Ovary (tissue), 9 donors: Measurements from ENCODE around the gene PEX14. TPM values are rescaled to one million over a fixed set of nuclear protein-coding genes. Genes with fewer than 3 reads are reported as not detected.

Experiments
- DNase-seq, 5 donors: peaks; one replicate each; pipeline ENCODE4 v3.0.0-alpha.2; 2019 to 2020
- H3K27ac ChIP-seq, 2 donors: fragments of 200-600 bp; one replicate each; pipeline versions ENCODE4 v1.5.1 to v1.8.0; 2019 to 2022
- H3K27me3 ChIP-seq: fragments of 200-600 bp; one replicate; pipeline ENCODE4 v1.8.0; 2022
- H3K36me3 ChIP-seq: fragments of 200-600 bp; sonication (generic); one replicate; pipeline ENCODE4 v1.5.1; 2019
- H3K4me1 ChIP-seq: one replicate; pipeline ENCODE4 v1.8.1; 2013; ENCODE audit warnings: mild to moderate bottlenecking, moderate library complexity; ENCODE audit not compliant: insufficient read depth
- H3K4me3 ChIP-seq: fragments of 200-600 bp; sonication (generic); one replicate; pipeline ENCODE4 v1.5.1; 2017
- H3K9me3 ChIP-seq, 2 donors: fragments of 200-600 bp in 1 of 2; sonication (generic) in 1 of 2; one replicate each; pipeline versions ENCODE4 v1.5.1 to v1.8.1; 2013 to 2019; ENCODE audit warnings: mild to moderate bottlenecking in 1 of 2, moderate library complexity in 1 of 2
- EP300 ChIP-seq: sonication (generic); formaldehyde crosslinking; IDR thresholded peaks from one replicate; pipeline ENCODE4 v1.6.1; 2017; ENCODE audit warnings: antibody characterized with exemption
- POLR2A ChIP-seq: fragments of 450-650 bp; IDR thresholded peaks from one replicate; pipeline ENCODE4 v1.6.1; 2017; ENCODE audit warnings: antibody characterized with exemption, mild to moderate bottlenecking, moderate library complexity
- WGBS, 3 donors: extraction: QIAGEN DNeasy Blood & Tissue Kit in 1 of 3; methylation state at CpG; one replicate each; pipeline versions ENCODE4 v1.1.5 to v1.1.7; 2013 to 2017; 5-methylcytosine and 5-hydroxymethylcytosine counted together
- intact Hi-C, 4 donors: fragments of 100-400 bp; cut with DNase I; formaldehyde crosslinking; loops; one replicate each; pipeline versions ENCODE4 v1.11.0 to v1.15.1; 2022 to 2023
- polyA plus RNA-seq, 2 donors: library from polyadenylated mRNA; stranded (reverse); fragments of 200-250 nt in 1 of 2; fragments of 350-450 nt in 1 of 2; fragmentation: Illumina TruSeq in 1 of 2; extraction: RNeasy Lipid Tissue Mini Kit (QIAGEN cat#74804) in 1 of 2; gene quantifications; one replicate each; pipeline ENCODE4 v1.2.3, GENCODE V29; 2013 to 2014
- total RNA-seq, 7 donors: library from RNA; depleted of rRNA in 2 of 7; stranded (reverse); fragments of >200 nt in 2 of 7; fragmentation: NEBNext Ultra II Directional in 3 of 7; extraction: Animal tissue kit (Norgen Biotek cat#: 25700) in 3 of 7; gene quantifications; one replicate each; pipeline versions ENCODE4 v1.1.0 to v1.2.4, GENCODE V29; 2016 to 2023
- TF ChIP-seq, protein P1 (sequence below), 3 donors: fragments of 450-650 bp in 2 of 3; fragments of 200-600 bp in 1 of 3; IDR thresholded peaks; one replicate each; pipeline versions ENCODE4 v1.5.1 to v1.8.0; 2016 to 2022; ENCODE audit warnings: antibody characterized with exemption in 3 of 3, mild to moderate bottlenecking in 1 of 3
- donor health status: DM: no; HTN: no; CAD: no; lungs with moderate emphysema.
- donor health status: DM: no; HTN: no; CAD: no.
- donor health status: Bipolar disorder and iron deficiency.
- donor health status: DM: yes; HTN: yes; CAD: no.
- donor health status: DM: no; HTN: no; CAD: no.
- donor health status: DM: yes; HTN: yes; CAD: no.

The PEX14 gene
- total and polyA plus RNA-seq, 9 donors: 3.3 to 22.9 (median 16.7) TPM

DNA sequence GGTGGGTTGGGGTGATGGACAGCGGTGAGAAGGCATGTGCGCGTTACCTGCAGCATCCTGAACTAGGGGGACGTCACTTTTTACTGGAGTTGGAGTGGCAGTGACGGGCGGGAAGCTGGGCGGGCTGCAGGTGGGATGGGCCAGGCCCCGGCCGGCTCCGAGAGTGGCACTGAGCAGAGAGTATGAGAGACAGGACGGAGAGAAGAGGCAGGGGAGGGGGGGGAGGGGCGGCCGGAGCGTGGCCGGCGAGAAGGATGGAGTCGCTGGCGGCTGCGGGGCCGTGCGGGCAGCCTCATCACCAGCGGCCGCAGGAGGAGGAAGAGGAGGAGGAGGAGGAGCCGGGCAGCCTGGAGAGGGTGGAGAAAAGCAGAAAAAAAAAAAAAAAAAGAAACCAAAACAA lies 167.2 kb downstream of the PEX14 start:
- Histone ChIP-seq H3K27me3 (no peaks in the 10 kb centered on the region), H3K4me1 (peaks cover 11% of the 10 kb centered on the region), H3K27ac (no peak overlapping the region), H3K9me3 (no peaks in the 10 kb centered on the region), H3K36me3 (no peaks in the 10 kb centered on the region), H3K4me3 (no peak overlapping the region)
- TF ChIP-seq POLR2A (no peak), EP300 (no peak)
- TF ChIP-seq, protein P1, sequence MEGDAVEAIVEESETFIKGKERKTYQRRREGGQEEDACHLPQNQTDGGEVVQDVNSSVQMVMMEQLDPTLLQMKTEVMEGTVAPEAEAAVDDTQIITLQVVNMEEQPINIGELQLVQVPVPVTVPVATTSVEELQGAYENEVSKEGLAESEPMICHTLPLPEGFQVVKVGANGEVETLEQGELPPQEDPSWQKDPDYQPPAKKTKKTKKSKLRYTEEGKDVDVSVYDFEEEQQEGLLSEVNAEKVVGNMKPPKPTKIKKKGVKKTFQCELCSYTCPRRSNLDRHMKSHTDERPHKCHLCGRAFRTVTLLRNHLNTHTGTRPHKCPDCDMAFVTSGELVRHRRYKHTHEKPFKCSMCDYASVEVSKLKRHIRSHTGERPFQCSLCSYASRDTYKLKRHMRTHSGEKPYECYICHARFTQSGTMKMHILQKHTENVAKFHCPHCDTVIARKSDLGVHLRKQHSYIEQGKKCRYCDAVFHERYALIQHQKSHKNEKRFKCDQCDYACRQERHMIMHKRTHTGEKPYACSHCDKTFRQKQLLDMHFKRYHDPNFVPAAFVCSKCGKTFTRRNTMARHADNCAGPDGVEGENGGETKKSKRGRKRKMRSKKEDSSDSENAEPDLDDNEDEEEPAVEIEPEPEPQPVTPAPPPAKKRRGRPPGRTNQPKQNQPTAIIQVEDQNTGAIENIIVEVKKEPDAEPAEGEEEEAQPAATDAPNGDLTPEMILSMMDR (IDR thresholded peaks at IDR 0.05): no peak
- no peak for DNase-seq
- WGBS, 3 donors: 65 to 79% (median 76%) methylated on average over 24 of the region's 24 CpGs
- intact Hi-C loops: no loop called here

DNA sequence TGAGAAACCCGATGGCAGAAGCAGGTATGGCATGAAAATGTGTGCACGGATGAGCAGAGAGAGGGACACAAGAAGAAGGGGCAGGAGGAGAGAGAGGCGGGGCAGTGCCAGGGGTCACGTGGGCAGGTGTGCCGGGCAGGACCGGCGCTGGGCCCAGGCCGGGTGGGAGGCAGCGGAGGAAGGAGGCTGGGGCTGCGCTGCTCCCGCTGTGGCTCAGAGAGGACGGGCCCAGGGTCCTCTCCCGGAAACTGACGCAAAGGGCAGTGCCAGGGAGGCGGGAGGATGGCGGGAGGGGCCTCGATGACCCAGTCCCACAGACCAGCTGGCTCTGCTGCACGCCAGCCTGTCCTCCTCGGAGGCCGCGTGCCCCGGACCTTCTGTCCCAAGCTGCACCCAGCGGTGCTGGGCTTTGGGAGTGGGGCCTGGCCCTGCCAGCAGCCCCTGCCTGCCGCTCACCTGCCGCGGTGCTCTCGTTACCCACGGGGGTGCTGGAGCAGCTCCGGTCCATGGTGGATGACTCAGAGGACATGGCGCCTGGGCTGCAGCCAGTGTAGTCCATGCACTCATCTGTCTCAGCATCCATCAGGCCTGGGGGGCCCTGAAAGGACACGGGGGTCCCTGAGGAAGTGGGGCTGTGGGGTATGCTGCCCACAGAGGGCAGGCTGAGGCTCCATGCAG lies 167.8 kb downstream of the PEX14 start:
- Histone ChIP-seq H3K36me3 (no peaks in the 10 kb centered on the region), H3K4me1 (peaks cover 11% of the 10 kb centered on the region), H3K27ac (no peak overlapping the region), H3K27me3 (no peaks in the 10 kb centered on the region), H3K4me3 (no peak overlapping the region), H3K9me3 (no peaks in the 10 kb centered on the region)
- no peak for DNase-seq
- TF ChIP-seq, protein P1 (IDR thresholded peaks at IDR 0.05): no peak
- TF ChIP-seq POLR2A (no peak), EP300 (no peak)
- intact Hi-C loops: no loop called here
- 80 to 84% (median 83%) methylated on average over 23 to 31 of the region's 31 CpGs for WGBS, 3 donors

DNA sequence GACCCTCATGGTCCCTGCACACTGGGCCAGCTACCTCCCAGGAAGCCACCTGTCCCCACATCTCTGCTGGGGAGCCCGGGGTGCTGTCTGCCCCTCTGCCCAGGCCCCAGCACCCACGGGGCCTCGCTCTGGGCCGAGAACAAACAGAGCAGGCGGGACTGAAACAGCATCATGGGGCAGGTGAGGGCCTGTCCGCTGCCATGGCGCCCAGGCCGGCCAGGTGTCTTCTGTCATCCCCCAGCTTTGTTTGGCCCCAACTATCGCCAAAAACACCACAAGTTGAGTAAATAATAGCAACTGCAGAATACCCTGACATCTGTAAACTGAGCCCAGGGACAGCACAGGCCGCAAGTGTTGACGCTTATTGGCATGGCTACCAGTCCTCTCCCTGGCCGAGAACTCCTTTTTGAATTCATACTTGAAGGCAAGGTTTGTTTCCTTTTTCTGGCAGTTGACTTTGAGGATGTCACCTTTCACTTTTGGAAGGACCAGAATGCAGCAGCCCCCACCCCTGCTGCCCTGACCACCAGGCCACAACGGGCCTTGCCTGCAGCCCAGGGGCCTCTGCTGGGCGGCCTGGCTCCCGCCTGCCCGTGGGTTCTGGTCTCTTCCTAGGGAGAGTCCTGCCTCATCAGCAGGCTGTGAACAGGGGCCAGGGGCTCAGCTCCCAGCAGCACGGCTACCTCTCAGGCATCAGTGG lies 169.0 kb downstream of the PEX14 start:
- intact Hi-C loops: no loop called here
- DNase-seq: no peak
- no peaks in the 10 kb centered on the region for H3K9me3 ChIP-seq
- WGBS, 3 donors: 73 to 78% (median 75%) methylated on average over 16 to 17 of the region's 17 CpGs
- H3K4me1 ChIP-seq: peaks cover 5% of the 10 kb centered on the region
- no peak for TF ChIP-seq POLR2A
- no peak for TF ChIP-seq EP300
- TF ChIP-seq, protein P1 (IDR thresholded peaks at IDR 0.05): no peak
- no peaks in the 10 kb centered on the region for H3K27me3 ChIP-seq
- no peaks in the 10 kb centered on the region for H3K36me3 ChIP-seq
- no peak overlapping the region for H3K4me3 ChIP-seq
- H3K27ac ChIP-seq: no peak overlapping the region

DNA sequence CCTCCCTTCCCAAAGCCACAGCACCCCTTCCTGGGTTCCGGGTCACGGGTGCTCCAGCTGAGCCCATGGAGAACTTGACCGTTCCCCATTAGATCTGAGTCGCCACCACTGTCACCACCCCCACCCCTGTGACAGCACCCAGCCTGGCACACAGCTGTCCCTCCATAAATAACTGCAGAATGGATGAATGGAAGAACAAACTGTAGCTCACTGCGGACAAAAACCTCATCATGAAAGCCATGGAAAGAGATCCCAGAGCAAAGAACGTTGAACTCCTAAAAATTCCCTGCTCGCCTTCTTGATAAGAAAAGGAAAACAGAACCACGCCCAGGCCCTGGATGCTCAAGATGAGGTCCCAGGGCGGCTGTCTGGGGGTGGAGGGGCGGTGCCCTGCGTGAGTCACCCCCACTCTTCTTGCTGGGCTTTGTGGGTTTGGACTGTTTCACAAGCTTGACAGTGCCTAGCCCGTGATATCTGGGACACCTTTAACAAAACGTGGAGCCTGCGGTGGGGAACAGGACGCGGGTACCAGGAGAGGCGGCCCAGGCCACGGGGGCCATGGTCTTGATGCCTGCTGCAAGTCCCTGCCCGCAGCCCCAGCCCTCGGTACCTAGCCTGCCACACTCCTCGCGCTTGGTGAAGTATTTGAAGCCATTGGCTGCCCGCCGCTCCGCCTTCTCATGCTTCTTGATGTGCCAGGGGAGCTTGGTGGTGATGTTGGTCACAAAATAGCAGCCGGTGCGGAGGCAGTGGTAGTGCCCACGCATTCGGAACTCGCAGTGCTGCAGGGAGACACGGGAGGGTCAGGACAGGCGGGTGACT lies 169.8 kb downstream of the PEX14 start:
- intact Hi-C loops: no loop called here
- Histone ChIP-seq H3K4me3 (no peak overlapping the region), H3K27ac (no peak overlapping the region), H3K27me3 (no peaks in the 10 kb centered on the region), H3K4me1 (peaks cover 2% of the 10 kb centered on the region), H3K9me3 (no peaks in the 10 kb centered on the region), H3K36me3 (no peaks in the 10 kb centered on the region)
- TF ChIP-seq, protein P1 (IDR thresholded peaks at IDR 0.05): no peak
- no peak for TF ChIP-seq EP300
- TF ChIP-seq POLR2A: no peak
- WGBS, 3 donors: 90 to 91% (median 90%) methylated on average over 32 of the region's 32 CpGs
- no peak for DNase-seq
